K562 (cell line): ENCODE results near the gene SERPINB3. TPM values are rescaled to one million over a fixed set of nuclear protein-coding genes. Genes with fewer than 3 reads are reported as not detected.

Source experiments
- ATAC-seq: fragments of 200-7000 bp; cut with Tn5 transposase; 3 replicates; pipeline ENCODE4 v1.9.1; 2020; ENCODE audit warnings: moderate library complexity
- BruUV-seq: library from RNA; stranded (reverse); fragments of 400-500 nt; replicated peaks from 2 replicates; lab custom pipeline; 2021; lab: Mats Ljungman, UMichigan
- CTCF ChIA-PET: fragments of 300-600 bp; formaldehyde crosslinking; extraction: SDS; loops from one replicate; lab custom pipeline; 2021; ENCODE audit warnings: low intra/inter-chr PET ratio; lab: Yijun Ruan, JAX
- POLR2A ChIA-PET: fragments of 300-600, 350-650 bp; sonication (Branson Sonifier 250); formaldehyde crosslinking; extraction: SDS; loops from one replicate; lab custom pipeline; 2021; ENCODE audit warnings: antibody characterized with exemption, inconsistent platforms; lab: Yijun Ruan, JAX
- DNase-seq, 4 experiments: peaks; one replicate each; pipeline versions ENCODE4 v3.0.0 to v3.0.0-alpha.2; 2011 to 2018; ENCODE audit warnings: low spot score in 3 of 4, mixed read lengths in 3 of 4; ENCODE audit errors: extremely low read depth in 1 of 4
- FAIRE-seq: peaks from 2 replicates; lab custom pipeline; 2011; peaks lifted over from hg19 to GRCh38; lab: Jason Lieb, UNC
- H2AFZ ChIP-seq: 2 replicates; pipeline ENCODE4 v1.6.0; 2011; ENCODE audit warnings: low read depth, low read length, control low read depth, inconsistent platforms
- H3K27ac ChIP-seq: fragments of 200-600 bp; 3 replicates; pipeline ENCODE4 v1.8.0; 2011; ENCODE audit warnings: low read depth, mild to moderate bottlenecking, control low read depth, inconsistent platforms, low read length, moderate library complexity, mixed read lengths; ENCODE audit errors: extremely low read depth
- H3K27me3 ChIP-seq, 2 experiments: fragments of 300-600 bp in 1 of 2; 2 replicates in 1 of 2; 3 replicates in 1 of 2; pipeline versions ENCODE4 v1.6.0 to v1.8.0; 2011; ENCODE audit warnings: inconsistent platforms in 2 of 2, low read length in 2 of 2, mild to moderate bottlenecking in 1 of 2, mixed read lengths in 1 of 2, moderate library complexity in 1 of 2; ENCODE audit not compliant: control insufficient read depth in 2 of 2, insufficient read depth in 2 of 2
- H3K36me3 ChIP-seq: fragments of 300-600 bp; 3 replicates; pipeline ENCODE4 v1.8.0; 2011; ENCODE audit warnings: mild to moderate bottlenecking, low read length, inconsistent platforms; ENCODE audit not compliant: control insufficient read depth, insufficient read depth
- H3K4me1 ChIP-seq, 2 experiments: fragments of 200-600 bp in 1 of 2; replicated peaks in 1 of 2; 2 replicates in 1 of 2; 3 replicates in 1 of 2; pipeline versions ENCODE4 v1.5.1 to v1.8.0; 2011; ENCODE audit warnings: inconsistent platforms in 2 of 2, low read length in 2 of 2, mild to moderate bottlenecking in 1 of 2, mixed read lengths in 1 of 2, moderate library complexity in 1 of 2; ENCODE audit not compliant: control insufficient read depth in 2 of 2, insufficient read depth in 2 of 2
- H3K4me2 ChIP-seq: 2 replicates; pipeline ENCODE4 v1.6.1; 2011; ENCODE audit warnings: low read length, control low read depth, inconsistent platforms, mixed read lengths; ENCODE audit not compliant: insufficient read depth
- H3K4me3 ChIP-seq: fragments of 200-600 bp; sonication (generic), shearing (Covaris generic); 2 replicates; pipeline ENCODE4 v1.5.1; 2016; ENCODE audit warnings: control low read depth, inconsistent platforms
- H3K79me2 ChIP-seq: fragments of 200-600 bp; 3 replicates; pipeline ENCODE4 v1.8.0; 2011; ENCODE audit warnings: low read length, inconsistent platforms; ENCODE audit not compliant: control insufficient read depth, insufficient read depth
- H3K9ac ChIP-seq, 2 experiments: 2 replicates each; pipeline versions ENCODE4 v1.6.0 to v1.6.1; 2011; ENCODE audit warnings: low read depth in 2 of 2, low read length in 2 of 2, control low read depth in 1 of 2, inconsistent platforms in 1 of 2, mild to moderate bottlenecking in 1 of 2, mixed read lengths in 1 of 2; ENCODE audit not compliant: insufficient read depth in 1 of 2
- H3K9me1 ChIP-seq: one replicate; pipeline ENCODE4 v1.6.0; 2011; ENCODE audit warnings: inconsistent platforms, mild to moderate bottlenecking, low read length, moderate library complexity; ENCODE audit not compliant: control insufficient read depth, insufficient read depth
- H3K9me3 ChIP-seq: replicated peaks from 2 replicates; pipeline ENCODE4 v1.5.1; 2011; ENCODE audit warnings: low read depth, low read length, inconsistent platforms; ENCODE audit not compliant: control insufficient read depth, insufficient read depth
- H4K20me1 ChIP-seq: replicated peaks from 2 replicates; pipeline ENCODE4 v1.6.1; 2011; ENCODE audit warnings: low read length, inconsistent platforms, mixed read lengths; ENCODE audit not compliant: control insufficient read depth, insufficient read depth
- ETV1 ChIP-seq: fragments of 450-650 bp; conservative IDR thresholded peaks from 2 replicates; pipeline ENCODE4 v1.6.1; 2016; ENCODE audit warnings: missing genetic modification characterization, control low read depth, low read depth, missing compliant biosample characterization
- ETV5 ChIP-seq: sonication (generic); formaldehyde crosslinking; IDR thresholded peaks from 2 replicates; pipeline ENCODE4 v1.4.0; 2020; ENCODE audit warnings: low read depth, mild to moderate bottlenecking, missing genetic modification reagents
- FIP1L1 ChIP-seq: fragments of 200-400 bp; formaldehyde crosslinking; IDR thresholded peaks from 2 replicates; pipeline ENCODE4 v1.6.1; 2018; ENCODE audit warnings: mild to moderate bottlenecking, low read depth, low read length; ENCODE audit not compliant: poor library complexity, severe bottlenecking
- HNRNPUL1 ChIP-seq: fragments of 200-400 bp; formaldehyde crosslinking; IDR thresholded peaks from 2 replicates; pipeline ENCODE4 v1.6.1; 2017; ENCODE audit warnings: low read length
- MYNN ChIP-seq, 2 experiments: sonication (generic); formaldehyde crosslinking in 1 of 2; IDR thresholded peaks; 2 replicates each; pipeline versions ENCODE4 v1.5.0 to v1.6.1; 2016 to 2020; ENCODE audit warnings: antibody characterized with exemption in 1 of 2, missing genetic modification reagents in 1 of 2
- ZBTB11 ChIP-seq, 3 experiments: fragments of 200-800 bp in 1 of 3; fragments of 250-450 bp in 1 of 3; fragments of 450-650 bp in 1 of 3; sonication (Bioruptor Pico) in 1 of 3; sonication (Bioruptor generic) in 1 of 3; formaldehyde crosslinking in 1 of 3; IDR thresholded peaks; 2 replicates each; pipeline versions ENCODE4 v1.6.1 to v1.8.0; 2016 to 2022; ENCODE audit warnings: mild to moderate bottlenecking in 2 of 3, missing genetic modification characterization in 2 of 3, missing compliant biosample characterization in 1 of 3, moderate library complexity in 1 of 3
- ZEB2 ChIP-seq: fragments of 450-650 bp; IDR thresholded peaks from 2 replicates; pipeline ENCODE4 v1.6.1; 2016
- ZNF12 ChIP-seq: sonication (generic); formaldehyde crosslinking; IDR thresholded peaks from 2 replicates; pipeline ENCODE4 v1.4.0; 2020; ENCODE audit warnings: mild to moderate bottlenecking, missing genetic modification reagents
- ZNF134 ChIP-seq: fragments of 250-450 bp; sonication (Bioruptor Pico); conservative IDR thresholded peaks from 2 replicates; pipeline ENCODE4 v1.4.0; 2020
- ZNF324 ChIP-seq: fragments of 250-450 bp; sonication (Bioruptor Pico); IDR thresholded peaks from 2 replicates; pipeline ENCODE4 v1.4.0; 2020; ENCODE audit warnings: mild to moderate bottlenecking
- ZNF696 ChIP-seq: fragments of 250-450 bp; sonication (Bioruptor Pico); conservative IDR thresholded peaks from 2 replicates; pipeline ENCODE4 v1.4.0; 2020; ENCODE audit warnings: mild to moderate bottlenecking, moderate library complexity
- WGBS: fragments of 100-300 bp; shearing (Covaris generic); methylation state at CpG from one replicate; pipeline ENCODE4 v1.1.6; 2016; ENCODE audit warnings: low coverage, mixed read lengths; ENCODE audit not compliant: insufficient coverage; ENCODE audit errors: missing lambda C conversion rate; 5-methylcytosine and 5-hydroxymethylcytosine counted together
- in situ Hi-C: fragments of 300-500 bp; cut with MboI; formaldehyde crosslinking; loops from 4 replicates; pipeline ENCODE4 v1.15.0; 2018; ENCODE audit warnings: inconsistent platforms, mixed read lengths
- intact Hi-C: fragments of 100-400 bp; cut with micrococcal nuclease; formaldehyde crosslinking; loops from 2 replicates; pipeline ENCODE4 v1.14.2; 2022
- polyA plus RNA-seq, 8 experiments: library from polyadenylated mRNA; depleted of rRNA in 4 of 8; stranded (reverse) in 5 of 8; unstranded in 3 of 8; fragments of >200 nt; fragmentation: Nextera tagmentation in 2 of 8; fragmentation: Illumina TruSeq in 1 of 8; extraction: Ambion mirVana in 2 of 8; extraction: Trizol in 1 of 8; gene quantifications; 2 replicates each; pipeline versions ENCODE4 v1.2.1 to v1.2.3, GENCODE V29; 2011 to 2014; ENCODE audit warnings: inconsistent platforms in 1 of 8, missing spikeins in 1 of 8
- total RNA-seq, 7 experiments: library from RNA; depleted of rRNA in 6 of 7; stranded (reverse); fragments of >200 nt in 6 of 7; fragmentation: Illumina TruSeq in 2 of 7; extraction: Trizol in 2 of 7; gene quantifications; 2 replicates each; pipeline versions ENCODE4 v1.2.1 to v1.2.3, GENCODE V29; 2011 to 2021; ENCODE audit warnings: low replicate concordance in 1 of 7
- TF ChIP-seq, protein P1 (sequence below): sonication (generic); formaldehyde crosslinking; IDR thresholded peaks from 2 replicates; pipeline ENCODE4 v1.8.1; 2023; ENCODE audit warnings: mild to moderate bottlenecking, missing genetic modification reagents
- TF ChIP-seq, protein P2 (sequence below): conservative IDR thresholded peaks from 2 replicates; pipeline ENCODE4 v1.6.1; 2011; ENCODE audit warnings: low read depth, mild to moderate bottlenecking, low read length; ENCODE audit not compliant: control insufficient read depth
- TF ChIP-seq, protein P3 (sequence below): fragments of 250-450 bp; sonication (Bioruptor Pico); IDR thresholded peaks from 2 replicates; pipeline ENCODE4 v1.4.0; 2020

Gene SERPINB3
- total and polyA plus RNA-seq, 9 of the 15 experiments (the other 6 are each of a cell fraction or from before 2014, with no cell fraction given), result not detected

- no peak for DNase-seq
- Histone ChIP-seq H3K36me3 (no peaks in the 10 kb centered on the region), H3K9me3 (no peaks in the 10 kb centered on the region), H3K27me3 (no peaks in the 10 kb centered on the region), H3K79me2 (no peaks in the 10 kb centered on the region), H3K4me2 (no peak overlapping the region), H2AFZ (no peak overlapping the region), H3K4me3 (no peak overlapping the region), H3K27ac (no peak overlapping the region), H3K9ac (no peak overlapping the region), H3K9me1 (no peaks in the 10 kb centered on the region), H4K20me1 (no peaks in the 10 kb centered on the region)
- in situ Hi-C loops, result no loop called here
- POLR2A ChIA-PET, result no interaction called here
- CTCF ChIA-PET, result no interaction called here
- FAIRE-seq, result no peak
- WGBS, result 0% methylated on average over 1 of the region's 1 CpG
- no TSS peak for BruUV-seq
- intact Hi-C loops, result no loop called here
- TF ChIP-seq ZNF12 (no peak), ZEB2 (no peak), ETV5 (no peak), FIP1L1 (no peak), ZBTB11 (CRISPR knock-in tag; IDR thresholded peaks at IDR 0.05) (no peak), ZNF324 (CRISPR knock-in tag) (no peak), ZNF134 (no peak), ETV1 (tag) (no peak), HNRNPUL1 (no peak), MYNN (IDR thresholded peaks at IDR 0.05) (no peak), MYNN (CRISPR knock-in tag; IDR thresholded peaks at IDR 0.05) (no peak), ZNF696 (CRISPR knock-in tag) (no peak)
- TF ChIP-seq, protein P1, sequence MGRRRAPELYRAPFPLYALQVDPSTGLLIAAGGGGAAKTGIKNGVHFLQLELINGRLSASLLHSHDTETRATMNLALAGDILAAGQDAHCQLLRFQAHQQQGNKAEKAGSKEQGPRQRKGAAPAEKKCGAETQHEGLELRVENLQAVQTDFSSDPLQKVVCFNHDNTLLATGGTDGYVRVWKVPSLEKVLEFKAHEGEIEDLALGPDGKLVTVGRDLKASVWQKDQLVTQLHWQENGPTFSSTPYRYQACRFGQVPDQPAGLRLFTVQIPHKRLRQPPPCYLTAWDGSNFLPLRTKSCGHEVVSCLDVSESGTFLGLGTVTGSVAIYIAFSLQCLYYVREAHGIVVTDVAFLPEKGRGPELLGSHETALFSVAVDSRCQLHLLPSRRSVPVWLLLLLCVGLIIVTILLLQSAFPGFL (CRISPR knock-in tag), result no peak
- TF ChIP-seq, protein P2, sequence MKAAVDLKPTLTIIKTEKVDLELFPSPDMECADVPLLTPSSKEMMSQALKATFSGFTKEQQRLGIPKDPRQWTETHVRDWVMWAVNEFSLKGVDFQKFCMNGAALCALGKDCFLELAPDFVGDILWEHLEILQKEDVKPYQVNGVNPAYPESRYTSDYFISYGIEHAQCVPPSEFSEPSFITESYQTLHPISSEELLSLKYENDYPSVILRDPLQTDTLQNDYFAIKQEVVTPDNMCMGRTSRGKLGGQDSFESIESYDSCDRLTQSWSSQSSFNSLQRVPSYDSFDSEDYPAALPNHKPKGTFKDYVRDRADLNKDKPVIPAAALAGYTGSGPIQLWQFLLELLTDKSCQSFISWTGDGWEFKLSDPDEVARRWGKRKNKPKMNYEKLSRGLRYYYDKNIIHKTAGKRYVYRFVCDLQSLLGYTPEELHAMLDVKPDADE, result no peak
- TF ChIP-seq, protein P3, sequence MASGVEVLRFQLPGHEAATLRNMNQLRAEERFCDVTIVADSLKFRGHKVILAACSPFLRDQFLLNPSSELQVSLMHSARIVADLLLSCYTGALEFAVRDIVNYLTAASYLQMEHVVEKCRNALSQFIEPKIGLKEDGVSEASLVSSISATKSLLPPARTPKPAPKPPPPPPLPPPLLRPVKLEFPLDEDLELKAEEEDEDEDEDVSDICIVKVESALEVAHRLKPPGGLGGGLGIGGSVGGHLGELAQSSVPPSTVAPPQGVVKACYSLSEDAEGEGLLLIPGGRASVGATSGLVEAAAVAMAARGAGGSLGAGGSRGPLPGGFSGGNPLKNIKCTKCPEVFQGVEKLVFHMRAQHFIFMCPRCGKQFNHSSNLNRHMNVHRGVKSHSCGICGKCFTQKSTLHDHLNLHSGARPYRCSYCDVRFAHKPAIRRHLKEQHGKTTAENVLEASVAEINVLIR (CRISPR knock-in tag), result no peak
- TF ChIP-seq, all 486 proteins: peak for 0
- no peaks in the 10 kb centered on the region for H3K4me1 ChIP-seq
- no peak for ATAC-seq
Observed at GRCh38 chr18:63664571-63664970, 2.9 kb upstream of the SERPINB3 start.
